HCT116 (cell line): ENCODE results near the gene ACVR1.

Experiments
- CTCF ChIP-seq, 3 experiments: fragments of 200-600 bp in 1 of 3; sonication (generic) in 1 of 3; IDR thresholded peaks in 2 of 3; conservative IDR thresholded peaks in 1 of 3; 2 replicates each; pipeline ENCODE4 v1.5.1; 2012 to 2017; ENCODE audit warnings: low read depth in 2 of 3, low read length in 2 of 3, antibody characterized with exemption in 1 of 3, borderline replicate concordance in 1 of 3, control low read depth in 1 of 3, mild to moderate bottlenecking in 1 of 3, mixed read lengths in 1 of 3, mixed run types in 1 of 3, moderate library complexity in 1 of 3; ENCODE audit not compliant: insufficient read depth in 1 of 3
- EZH2 ChIP-seq: fragments of 200-600 bp; sonication (generic); IDR thresholded peaks from 2 replicates; pipeline ENCODE4 v1.6.1; 2017; ENCODE audit warnings: antibody characterized with exemption, mixed run types
- EZH2phosphoT487 ChIP-seq: fragments of 200-600 bp; IDR thresholded peaks from 2 replicates; pipeline ENCODE4 v1.6.1; 2018; ENCODE audit warnings: antibody characterized with exemption, borderline replicate concordance
- FOSL1 ChIP-seq: IDR thresholded peaks from 2 replicates; pipeline ENCODE4 v1.6.1; 2012; ENCODE audit warnings: low read depth
- POLR2A ChIP-seq: IDR thresholded peaks from 2 replicates; pipeline ENCODE4 v1.7.0; 2011; ENCODE audit warnings: borderline replicate concordance; ENCODE audit not compliant: insufficient read depth, insufficient read length; ENCODE audit errors: extremely low read depth
- RAD21 ChIP-seq: IDR thresholded peaks from 2 replicates; pipeline ENCODE4 v1.6.1; 2012; ENCODE audit warnings: low read depth, mild to moderate bottlenecking
- REST ChIP-seq: IDR thresholded peaks from 2 replicates; pipeline ENCODE4 v1.6.1; 2012; ENCODE audit warnings: low read depth

DNA sequence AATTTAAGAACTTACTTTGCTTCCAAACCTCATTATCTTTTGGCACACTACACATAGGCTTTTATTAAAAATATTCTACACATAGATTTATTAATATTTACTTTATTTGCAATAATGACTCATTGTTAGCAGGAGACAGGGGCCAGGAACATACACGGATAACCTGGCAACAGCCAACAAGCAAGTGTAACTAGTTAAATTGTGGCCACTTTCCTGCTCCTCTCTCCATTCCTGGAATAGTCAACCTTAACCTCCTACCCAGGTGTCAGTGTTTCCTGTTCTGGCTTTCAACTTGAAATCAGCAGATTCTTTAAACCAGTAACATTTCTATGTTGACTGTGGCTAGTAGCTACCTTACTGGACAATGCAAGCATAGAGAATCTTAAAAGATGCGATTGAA lies 26.5 kb downstream of the ACVR1 start:
- TF ChIP-seq EZH2phosphoT487 (no peak), RAD21 (no peak), POLR2A (no peak), CTCF (IDR thresholded peaks at IDR 0.05 in 2 of 3, conservative IDR thresholded peaks at IDR 0.05 in 1 of 3; ENCODE audit: borderline replicate concordance in 1 of 3, insufficient read depth in 1 of 3, low read depth in 2 of 3, low read length in 2 of 3) (no peak), EZH2 (no peak), REST (no peak), FOSL1 (no peak)
